SU-DHL-6 (cell line): ENCODE measurements around the gene DOCK9.

Experiments used
- H2AFZ ChIP-seq: fragments of 200-600 bp; sonication (generic); 2 replicates; pipeline ENCODE4 v1.6.1; 2014; ENCODE audit warnings: low read depth, mild to moderate bottlenecking, moderate library complexity, mixed read lengths, antibody characterized with exemption, low read length; ENCODE audit not compliant: severe bottlenecking
- H3F3A ChIP-seq: fragments of 200-600 bp; shearing (Covaris generic); 2 replicates; pipeline ENCODE4 v1.6.0; 2016; ENCODE audit warnings: antibody characterized with exemption, mild to moderate bottlenecking; ENCODE audit not compliant: insufficient read depth
- H3K27ac ChIP-seq: fragments of 200-600 bp; sonication (generic); 2 replicates; pipeline ENCODE4 v1.5.1; 2016; ENCODE audit warnings: low read depth, mild to moderate bottlenecking, low read length, moderate library complexity, mixed read lengths
- H3K27me3 ChIP-seq: fragments of 200-600 bp; sonication (generic), shearing (Covaris generic); 2 replicates; pipeline ENCODE4 v1.6.0; 2014; ENCODE audit warnings: mild to moderate bottlenecking, low read length
- H3K36me3 ChIP-seq: fragments of 200-600 bp; sonication (generic); 2 replicates; pipeline ENCODE4 v1.6.1; 2014; ENCODE audit warnings: mild to moderate bottlenecking, low read length, mixed read lengths
- H3K4me2 ChIP-seq: fragments of 300-600, 200-600 bp; shearing (Covaris generic), sonication (generic); 2 replicates; pipeline ENCODE4 v1.6.0; 2014; ENCODE audit warnings: low read length, low read depth, mild to moderate bottlenecking; ENCODE audit not compliant: poor library complexity, severe bottlenecking
- H3K4me3 ChIP-seq: fragments of 200-600 bp; sonication (generic); 2 replicates; pipeline ENCODE4 v1.5.1; 2014; ENCODE audit warnings: antibody characterized with exemption, low read length, mild to moderate bottlenecking, mixed read lengths; ENCODE audit not compliant: insufficient read depth, poor library complexity, severe bottlenecking
- H3K79me2 ChIP-seq: fragments of 200-600 bp; sonication (generic); 2 replicates; pipeline ENCODE4 v1.6.1; 2014; ENCODE audit warnings: mild to moderate bottlenecking, low read length, moderate library complexity; ENCODE audit not compliant: insufficient read depth
- H3K9ac ChIP-seq: fragments of 200-600 bp; sonication (generic); 2 replicates; pipeline ENCODE4 v1.7.0; 2014; ENCODE audit warnings: mild to moderate bottlenecking, low read length
- H3K9me2 ChIP-seq: fragments of 200-600 bp; sonication (generic); replicated peaks from 2 replicates; pipeline ENCODE4 v1.6.1; 2014; ENCODE audit warnings: low read length; ENCODE audit not compliant: insufficient read depth
- H3K9me3 ChIP-seq: fragments of 200-600 bp; sonication (generic); 2 replicates; pipeline ENCODE4 v1.6.1; 2014; ENCODE audit warnings: low read length, mixed read lengths; ENCODE audit not compliant: insufficient read depth
- H4K20me1 ChIP-seq: fragments of 200-600 bp; sonication (generic); 2 replicates; pipeline ENCODE4 v1.6.1; 2014; ENCODE audit warnings: low read depth, mild to moderate bottlenecking, antibody characterized with exemption, low read length, moderate library complexity, mixed read lengths
- CTCF ChIP-seq: fragments of 200-600 bp; sonication (generic); IDR thresholded peaks from one replicate; pipeline ENCODE4 v1.5.1; 2017; ENCODE audit warnings: antibody characterized with exemption, mild to moderate bottlenecking, low read length, moderate library complexity; ENCODE audit not compliant: insufficient read depth, poor library complexity, severe bottlenecking
- EZH2phosphoT487 ChIP-seq: fragments of 200-600 bp; sonication (generic), shearing (Covaris generic); conservative IDR thresholded peaks from 2 replicates; pipeline ENCODE4 v1.6.1; 2018; ENCODE audit warnings: mild to moderate bottlenecking, antibody characterized with exemption, low read length, moderate library complexity, mixed read lengths

DOCK9 gene

DNA sequence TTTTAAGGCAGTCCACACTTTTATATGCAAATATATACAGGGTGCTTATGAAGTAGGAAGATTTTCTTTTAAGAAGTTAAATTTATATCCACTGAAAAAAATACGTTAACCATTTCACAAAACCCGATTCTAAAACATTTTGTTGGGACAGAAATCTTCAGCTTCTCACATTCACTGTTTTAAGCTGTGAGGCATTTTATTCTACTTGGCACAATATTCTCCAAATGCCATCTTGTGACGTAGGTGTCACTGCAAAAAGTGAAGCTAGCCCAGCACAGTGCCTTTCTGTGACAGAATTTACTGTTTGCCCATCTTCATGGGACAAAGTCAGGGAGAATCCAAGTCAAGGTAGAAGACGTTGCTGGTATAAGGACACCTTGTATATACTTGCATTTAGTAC, 130.9 kb downstream of the DOCK9 start:
- Histone ChIP-seq H3K27me3 (no peaks in the 10 kb centered on the region), H3K9me3 (no peaks in the 10 kb centered on the region), H3K36me3 (no peaks in the 10 kb centered on the region), H3K9me2 (no peaks in the 10 kb centered on the region), H4K20me1 (no peaks in the 10 kb centered on the region), H2AFZ (no peak overlapping the region), H3K4me2 (no peak overlapping the region), H3K27ac (no peak overlapping the region), H3K79me2 (no peaks in the 10 kb centered on the region), H3K9ac (no peak overlapping the region), H3F3A (no peaks in the 10 kb centered on the region), H3K4me3 (no peak overlapping the region)
- TF ChIP-seq EZH2phosphoT487 (no peak), CTCF (no peak)

GRCh38 chr13:98846521-98846920, 131.3 kb downstream of the DOCK9 start:
- H3K9me3 ChIP-seq: no peaks in the 10 kb centered on the region
- no peaks in the 10 kb centered on the region for H4K20me1 ChIP-seq
- no peak overlapping the region for H3K9ac ChIP-seq
- H3K27me3 ChIP-seq: no peaks in the 10 kb centered on the region
- no peaks in the 10 kb centered on the region for H3K9me2 ChIP-seq
- H3K4me3 ChIP-seq: no peak overlapping the region
- H3K27ac ChIP-seq: no peak overlapping the region
- TF ChIP-seq CTCF (no peak), EZH2phosphoT487 (no peak)
- no peaks in the 10 kb centered on the region for H3F3A ChIP-seq
- no peaks in the 10 kb centered on the region for H3K36me3 ChIP-seq
- no peak overlapping the region for H2AFZ ChIP-seq
- no peak overlapping the region for H3K4me2 ChIP-seq
- no peaks in the 10 kb centered on the region for H3K79me2 ChIP-seq

DNA sequence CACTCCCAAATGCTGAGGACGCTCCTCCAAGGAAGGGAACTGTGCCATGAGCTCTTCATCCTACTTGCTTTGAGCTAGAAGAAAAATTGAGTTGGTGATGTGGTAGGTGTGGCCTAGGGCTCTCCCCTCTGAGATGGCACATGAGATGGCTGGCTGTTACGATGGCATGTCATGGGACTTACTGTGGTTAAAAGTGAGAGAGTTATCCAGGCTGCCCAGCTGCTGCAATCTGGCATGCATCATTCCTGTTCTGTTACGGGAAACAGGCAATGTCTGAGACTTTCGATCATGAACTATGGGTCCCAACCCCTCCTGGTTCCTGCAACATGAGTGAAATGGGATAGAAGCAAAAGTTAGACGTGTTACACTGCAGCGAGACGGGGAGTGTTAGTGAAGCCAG, 132.1 kb downstream of the DOCK9 start:
- TF ChIP-seq CTCF: no peak
- no peak for TF ChIP-seq EZH2phosphoT487
- Histone ChIP-seq H2AFZ (no peak overlapping the region), H3K27me3 (no peaks in the 10 kb centered on the region), H3K9me3 (no peaks in the 10 kb centered on the region), H3K4me3 (no peak overlapping the region), H3K27ac (no peak overlapping the region), H3K79me2 (no peaks in the 10 kb centered on the region), H4K20me1 (no peaks in the 10 kb centered on the region), H3K9me2 (no peaks in the 10 kb centered on the region), H3K4me2 (no peak overlapping the region), H3F3A (no peaks in the 10 kb centered on the region), H3K36me3 (no peaks in the 10 kb centered on the region), H3K9ac (no peak overlapping the region)

DNA sequence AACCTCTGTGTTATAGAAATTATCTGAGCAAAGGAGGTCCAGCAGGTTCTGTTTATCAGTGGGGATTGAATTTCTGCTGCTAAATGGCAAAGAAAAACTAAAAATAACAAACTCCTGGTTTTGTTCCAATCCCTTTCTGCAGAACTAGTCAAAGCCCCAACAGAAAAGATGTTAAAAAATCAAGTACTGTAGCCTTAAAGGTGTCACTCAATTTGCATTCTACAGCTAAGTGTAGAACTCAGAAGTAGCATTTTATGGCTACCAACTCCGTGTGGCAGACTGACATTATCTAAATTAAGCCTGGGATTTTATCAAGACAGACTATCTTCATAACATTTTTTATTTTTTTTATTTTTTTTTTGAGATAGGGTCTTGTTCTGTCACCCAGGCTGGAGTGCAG, 133.8 kb downstream of the DOCK9 start:
- Histone ChIP-seq H4K20me1 (no peaks in the 10 kb centered on the region), H3K9me3 (no peaks in the 10 kb centered on the region), H3K4me3 (no peak overlapping the region), H3K79me2 (no peaks in the 10 kb centered on the region), H3K36me3 (no peaks in the 10 kb centered on the region), H3K27me3 (no peaks in the 10 kb centered on the region), H2AFZ (no peak overlapping the region), H3K9me2 (no peaks in the 10 kb centered on the region), H3K4me2 (no peak overlapping the region), H3F3A (no peaks in the 10 kb centered on the region), H3K27ac (no peak overlapping the region), H3K9ac (no peak overlapping the region)
- TF ChIP-seq CTCF (no peak), EZH2phosphoT487 (no peak)
